ENCODE results near the gene ZNF205. TPM values are rescaled to one million over a fixed set of nuclear protein-coding genes. Genes with fewer than 3 reads are reported as not detected.

The ZNF205 gene
- total and polyA plus RNA-seq, 2 of the 13 experiments (the other 11 are each of a cell fraction or from before 2014, with no cell fraction given) = 5.8 to 10.2 TPM

- peak within 1 kb of the TSS; percentile 96 for H3K9ac ChIP-seq (ENCODE audit: insufficient read depth, low read depth, low read length)
- in situ Hi-C loops (cut with HindIII; ENCODE audit: extremely low pct_ligation_motif_present, low pct_unique_long_range_greater_than_20kb) (no loop called here), intact Hi-C loops (cut with micrococcal nuclease; ENCODE audit: unreplicated experiment) (no loop called here)
- ATAC-seq (peak; percentile 77), DNase-seq (ENCODE audit: low spot score) (peak; percentile 87), FAIRE-seq (peak; percentile 85)
- no peaks in the 10 kb centered on the region; a peak in 2 of 5 replicates for H3K27me3 ChIP-seq (ENCODE audit: control insufficient read depth in 1 of 2, insufficient read depth in 2 of 2, low read length in 2 of 2)
- no peak within 1 kb of the TSS for H2AFZ ChIP-seq (ENCODE audit: low read length)
- ChIA-PET POLR2A (interaction anchor here (0.6 to 4.9 kb wide), 19 partner anchors 10 to 127 kb away, joined by 3 to 38 read pairs (median 7); partner anchors contain the start of genes HCFC1R1, THOC6, TNFRSF12A and ZNF205), CTCF (ENCODE audit: low intra/inter-chr PET ratio, low total read pairs) (no interaction called here)
- WGBS (ENCODE audit: low lambda C conversion rate) = 0% methylated on average over 13 of the region's 13 CpGs
- H3K27ac ChIP-seq (ENCODE audit: extremely low read length, insufficient read depth, low read length) = peak within 1 kb of the TSS; percentile 82
- H3K4me3 ChIP-seq (replicated peaks in 1 of 3; ENCODE audit: insufficient read depth in 1 of 3, low read depth in 2 of 3, low read length in 3 of 3) = peak within 1 kb of the TSS; percentile 57 to 90 (median 71)
- H3K36me3 ChIP-seq (replicated peaks in 1 of 2; ENCODE audit: control insufficient read depth in 1 of 2, insufficient read depth in 2 of 2, low read length in 2 of 2) = peaks cover 9 to 16% of the 10 kb centered on the region in 2 experiments; a peak in 2 of 5 replicates
- peaks cover 37% of the 10 kb centered on the region for H3K4me1 ChIP-seq (ENCODE audit: insufficient read depth, low read length)
- H3K79me2 ChIP-seq (ENCODE audit: insufficient read depth, low read length) = peaks cover 17% of the 10 kb centered on the region
- H4K20me1 ChIP-seq (ENCODE audit: insufficient read depth, low read length) = no peaks in the 10 kb centered on the region
- no peaks in the 10 kb centered on the region for H3K9me3 ChIP-seq (ENCODE audit: low read length)
- H3K4me2 ChIP-seq (ENCODE audit: low read depth, low read length) = peak within 1 kb of the TSS; percentile 94
- no TSS peak for BruUV-seq (replicated peaks)
- TF ChIP-seq HMGXB4 (CRISPR knock-in tag; IDR thresholded peaks at IDR 0.05; ENCODE audit: borderline replicate concordance in 1 of 2, low read depth in 1 of 2) (peak in 1 of 2 experiments; percentile 60; a peak in 2 of 4 replicates), SRSF4 (IDR thresholded peaks at IDR 0.05; ENCODE audit: low read depth, low read length, poor library complexity, severe bottlenecking) (no peak), ZNF30 (CRISPR knock-in tag; IDR thresholded peaks at IDR 0.05) (no peak), ZNF747 (CRISPR knock-in tag; IDR thresholded peaks at IDR 0.05; ENCODE audit: borderline replicate concordance) (0 out of 2 replicates have a peak, but pooled peaks have one; percentile 48), BATF2 (CRISPR knock-in tag; IDR thresholded peaks at IDR 0.05) (no peak), TOE1 (CRISPR knock-in tag; IDR thresholded peaks at IDR 0.05) (no peak), EED (CRISPR knock-in tag; IDR thresholded peaks at IDR 0.05) (no peak), ZNF614 (CRISPR knock-in tag; IDR thresholded peaks at IDR 0.05; ENCODE audit: borderline replicate concordance) (peak; percentile 73), EZH2 (conservative IDR thresholded peaks at IDR 0.05; ENCODE audit: low read depth, low read length) (no peak), ZSCAN29 (CRISPR knock-in tag; conservative IDR thresholded peaks at IDR 0.05) (no peak), ZNF646 (CRISPR knock-in tag; IDR thresholded peaks at IDR 0.05) (no peak), ZNF629 (CRISPR knock-in tag; conservative IDR thresholded peaks at IDR 0.05) (no peak)
Measured at GRCh38 chr16:3065069-3065741, 47.2 kb upstream of the ZNF205 start, which contains the start of gene IL32. TSS of gene IL32 (plus strand) at chr16:3065640. CDS start at chr16:3065812, 172 bp downstream.

All from HepG2 (cell line).